H1 (cell line): ENCODE measurements around the gene CGGBP1. TPM values are rescaled to one million over a fixed set of nuclear protein-coding genes. Genes with fewer than 3 reads are reported as not detected.

Source experiments
- GTF2F1 ChIP-seq: IDR thresholded peaks from 2 replicates; pipeline ENCODE4 v1.6.1; 2012; ENCODE audit warnings: low read depth, low read length, improper control_type of control experiment, borderline replicate concordance
- KDM4A ChIP-seq: IDR thresholded peaks from one replicate; pipeline ENCODE4 v1.7.1; 2012; ENCODE audit warnings: low read depth, mild to moderate bottlenecking, moderate library complexity, low read length, inconsistent platforms; ENCODE audit not compliant: severe bottlenecking
- POLR2A ChIP-seq, 2 experiments: IDR thresholded peaks; 1 replicate in 1 of 2; 2 replicates in 1 of 2; pipeline ENCODE4 v1.6.1; 2011; ENCODE audit warnings: low read depth in 2 of 2, low read length in 2 of 2, mild to moderate bottlenecking in 2 of 2; ENCODE audit errors: control extremely low read depth in 1 of 2
- SUZ12 ChIP-seq: fragments of 200-600 bp; sonication (generic); IDR thresholded peaks from 2 replicates; pipeline ENCODE4 v1.6.1; 2012; ENCODE audit warnings: mild to moderate bottlenecking, inconsistent platforms, low read length, moderate library complexity, mixed read lengths
- TAF7 ChIP-seq: optimal IDR thresholded peaks from 2 replicates; pipeline ENCODE3; 2011; ENCODE audit warnings: low read depth, mild to moderate bottlenecking, inconsistent platforms, low read length, moderate library complexity, borderline replicate concordance
- polyA plus RNA-seq, 7 experiments: library from polyadenylated mRNA; depleted of rRNA in 3 of 7; stranded (reverse) in 5 of 7; unstranded in 2 of 7; fragments of >200 nt in 5 of 7; fragments of 200-250 nt in 2 of 7; gene quantifications; 1 replicate in 5 of 7; 2 replicates in 1 of 7; 4 replicates in 1 of 7; pipeline versions ENCODE4 v1.2.1 to v1.2.3, GENCODE V29; 2011 to 2013; ENCODE audit warnings: missing spikeins in 2 of 7, mixed read lengths in 2 of 7
- total RNA-seq: library from RNA; stranded (reverse); fragmentation: NEBNext Ultra II Directional; extraction: Animal tissue kit (Norgen Biotek cat#: 25700); gene quantifications from 2 replicates; pipeline ENCODE4 v1.2.1, GENCODE V29; 2021

CGGBP1 gene
- total and polyA plus RNA-seq, 2 of the 8 experiments (the other 6 are each of a cell fraction or from before 2014, with no cell fraction given): 22.9 to 61.4 TPM

DNA sequence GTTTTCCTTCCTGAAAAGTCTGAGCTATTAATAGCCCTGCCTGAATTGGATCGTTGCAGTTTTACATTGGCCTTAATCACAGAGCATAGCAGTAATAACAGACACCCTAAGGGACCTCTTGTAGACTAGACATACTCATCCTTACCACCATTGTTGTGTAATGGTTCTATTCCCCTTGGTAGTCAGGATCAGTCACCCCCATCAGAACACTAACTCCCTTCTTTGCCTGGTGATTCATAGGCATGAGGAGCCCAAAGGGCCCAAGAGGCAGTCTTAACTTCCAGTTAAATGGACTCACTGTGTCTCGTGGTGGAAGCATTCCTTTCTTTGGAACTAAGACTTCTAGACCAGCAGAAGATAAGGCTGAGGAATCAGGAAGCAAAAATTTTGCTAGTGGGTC, 20.2 kb downstream of the CGGBP1 start (continued):
- no peak for TF ChIP-seq SUZ12
- no peak for TF ChIP-seq POLR2A (IDR thresholded peaks at IDR 0.05; ENCODE audit: control extremely low read depth in 1 of 2, low read depth in 2 of 2, low read length in 2 of 2)
- no peak for TF ChIP-seq TAF7
- TF ChIP-seq GTF2F1: no peak
- TF ChIP-seq KDM4A: no peak
- TF ChIP-seq, all 59 proteins: peak for 0
